ENCODE measurements around the gene PIEZO1. TPM values are rescaled to one million over a fixed set of nuclear protein-coding genes. Genes with fewer than 3 reads are reported as not detected.

Gene PIEZO1
- total RNA-seq, 1 donor from 2014 or later: 160 TPM

DNA sequence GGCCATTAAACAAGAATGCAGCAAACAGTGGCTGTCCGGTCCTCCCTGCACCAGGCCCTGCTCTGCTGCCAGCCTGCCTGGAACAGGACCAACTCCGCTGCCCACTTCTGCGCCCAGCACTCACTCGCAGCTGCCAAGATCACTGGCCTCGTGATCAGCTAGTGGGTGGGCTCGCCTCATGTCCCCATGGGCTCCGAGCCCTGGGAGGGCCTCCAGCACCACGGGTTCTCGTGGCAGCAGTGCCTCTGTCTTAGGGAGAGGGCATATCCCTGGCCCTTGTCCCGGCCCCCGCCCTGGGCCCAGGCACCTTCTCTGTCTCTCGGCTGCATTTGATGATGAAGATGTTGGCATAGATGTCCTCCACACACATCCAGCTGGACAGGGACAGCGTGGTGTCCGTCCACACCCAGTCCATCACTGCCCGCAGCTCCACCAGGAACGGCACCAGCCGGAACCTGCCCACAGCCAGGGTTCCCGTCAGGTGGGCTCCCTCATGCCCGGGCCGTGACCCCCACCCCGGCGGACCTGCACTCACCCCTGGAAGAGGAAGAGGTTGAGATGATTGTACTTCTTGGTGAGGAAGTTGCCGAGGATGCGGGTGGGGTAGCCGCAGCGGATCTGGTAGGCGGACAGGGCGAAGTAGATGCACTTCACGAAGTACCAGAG is 65.6 kb downstream of the PIEZO1 start:
- H3K27ac Mint-ChIP-seq: no peak overlapping the region
- no peaks in the 10 kb centered on the region for H3K4me1 Mint-ChIP-seq
- TF ChIP-seq, protein P1, sequence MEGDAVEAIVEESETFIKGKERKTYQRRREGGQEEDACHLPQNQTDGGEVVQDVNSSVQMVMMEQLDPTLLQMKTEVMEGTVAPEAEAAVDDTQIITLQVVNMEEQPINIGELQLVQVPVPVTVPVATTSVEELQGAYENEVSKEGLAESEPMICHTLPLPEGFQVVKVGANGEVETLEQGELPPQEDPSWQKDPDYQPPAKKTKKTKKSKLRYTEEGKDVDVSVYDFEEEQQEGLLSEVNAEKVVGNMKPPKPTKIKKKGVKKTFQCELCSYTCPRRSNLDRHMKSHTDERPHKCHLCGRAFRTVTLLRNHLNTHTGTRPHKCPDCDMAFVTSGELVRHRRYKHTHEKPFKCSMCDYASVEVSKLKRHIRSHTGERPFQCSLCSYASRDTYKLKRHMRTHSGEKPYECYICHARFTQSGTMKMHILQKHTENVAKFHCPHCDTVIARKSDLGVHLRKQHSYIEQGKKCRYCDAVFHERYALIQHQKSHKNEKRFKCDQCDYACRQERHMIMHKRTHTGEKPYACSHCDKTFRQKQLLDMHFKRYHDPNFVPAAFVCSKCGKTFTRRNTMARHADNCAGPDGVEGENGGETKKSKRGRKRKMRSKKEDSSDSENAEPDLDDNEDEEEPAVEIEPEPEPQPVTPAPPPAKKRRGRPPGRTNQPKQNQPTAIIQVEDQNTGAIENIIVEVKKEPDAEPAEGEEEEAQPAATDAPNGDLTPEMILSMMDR (IDR thresholded peaks at IDR 0.05; ENCODE audit: unreplicated experiment): no peak
- H3K4me3 Mint-ChIP-seq: no peak overlapping the region
- H3K36me3 Mint-ChIP-seq: peaks cover 21% of the 10 kb centered on the region
- DNase-seq (ENCODE audit: low spot score in 2 of 2, unreplicated experiment in 2 of 2): no peak
- no peaks in the 10 kb centered on the region for H3K9me3 Mint-ChIP-seq
- H3K27me3 Mint-ChIP-seq (ENCODE audit: low read depth): no peaks in the 10 kb centered on the region

DNA sequence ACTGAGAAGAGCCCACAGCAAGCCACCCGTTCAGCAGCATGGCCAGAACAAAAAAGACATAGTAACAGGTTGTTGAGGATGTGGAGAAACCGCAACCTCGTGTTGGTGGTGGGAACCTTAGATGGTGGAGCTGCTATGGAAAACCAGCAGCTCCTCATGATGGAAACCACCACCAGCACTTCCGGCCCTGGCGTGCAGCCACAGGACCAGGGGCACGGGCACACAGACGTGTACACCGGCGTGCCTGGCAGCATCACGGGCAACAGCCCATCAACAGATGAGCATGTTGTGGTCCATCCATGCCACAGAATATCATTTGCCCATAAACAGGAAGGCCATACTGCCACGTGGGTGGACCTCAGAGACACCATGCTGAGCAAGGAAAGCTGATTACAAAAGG is 66.8 kb downstream of the PIEZO1 start:
- Mint-ChIP-seq H3K27me3 (ENCODE audit: low read depth) (no peaks in the 10 kb centered on the region), H3K4me3 (no peak overlapping the region), H3K9me3 (no peaks in the 10 kb centered on the region), H3K27ac (no peak overlapping the region), H3K4me1 (no peaks in the 10 kb centered on the region), H3K36me3 (peaks cover 21% of the 10 kb centered on the region)
- no peak for DNase-seq (ENCODE audit: low spot score in 2 of 2, unreplicated experiment in 2 of 2)
- TF ChIP-seq, protein P1 (IDR thresholded peaks at IDR 0.05; ENCODE audit: unreplicated experiment): no peak

DNA sequence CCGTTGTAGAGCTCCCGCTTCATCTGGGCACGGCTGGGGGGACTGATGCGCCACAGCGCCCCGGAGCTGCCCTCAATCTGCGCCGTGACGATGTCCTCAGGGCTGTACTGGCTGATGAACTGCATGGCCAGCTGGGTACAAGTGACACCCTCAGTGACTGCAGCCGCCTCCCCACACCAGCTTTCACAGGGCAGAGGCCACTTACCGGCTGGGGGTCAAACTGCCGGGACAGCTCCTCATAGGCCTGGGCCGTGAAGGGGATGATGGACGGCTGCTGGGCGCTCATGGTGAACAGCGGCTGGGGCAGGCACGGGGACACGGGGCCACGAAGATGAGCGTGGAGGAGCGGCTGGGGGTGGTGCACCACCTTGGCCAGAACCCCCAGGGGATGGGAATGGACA is 68.4 kb downstream of the PIEZO1 start:
- H3K27ac Mint-ChIP-seq: no peak overlapping the region
- TF ChIP-seq, protein P1 (IDR thresholded peaks at IDR 0.05; ENCODE audit: unreplicated experiment): no peak
- H3K4me3 Mint-ChIP-seq: no peak overlapping the region
- H3K4me1 Mint-ChIP-seq: no peaks in the 10 kb centered on the region
- H3K9me3 Mint-ChIP-seq: no peaks in the 10 kb centered on the region
- H3K27me3 Mint-ChIP-seq (ENCODE audit: low read depth): no peaks in the 10 kb centered on the region
- peaks cover 21% of the 10 kb centered on the region for H3K36me3 Mint-ChIP-seq
- DNase-seq (ENCODE audit: low spot score in 2 of 2, unreplicated experiment in 2 of 2): no peak

DNA sequence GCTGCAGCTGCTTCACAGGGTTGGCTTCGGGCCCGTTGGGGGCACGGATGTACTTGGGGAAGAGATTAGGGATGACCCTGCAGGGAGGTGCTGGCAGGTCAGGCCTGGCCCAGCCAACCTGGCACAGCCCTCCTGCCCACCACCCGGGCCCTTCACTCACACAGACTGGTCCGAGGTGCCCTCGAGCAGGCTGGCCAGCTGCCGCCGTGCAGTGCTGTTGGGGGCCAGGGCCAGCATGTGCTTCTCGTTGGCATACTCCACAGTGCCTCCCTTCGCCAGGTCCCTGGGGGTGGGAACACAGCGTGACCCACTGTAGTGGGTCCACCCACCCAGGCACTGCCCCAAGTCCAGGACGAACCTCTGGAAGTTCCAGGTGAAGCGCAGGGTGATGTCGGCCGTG is 68.8 kb downstream of the PIEZO1 start:
- H3K27ac Mint-ChIP-seq: no peak overlapping the region
- H3K9me3 Mint-ChIP-seq: no peaks in the 10 kb centered on the region
- DNase-seq (ENCODE audit: low spot score in 2 of 2, unreplicated experiment in 2 of 2): no peak
- no peak overlapping the region for H3K4me3 Mint-ChIP-seq
- H3K27me3 Mint-ChIP-seq (ENCODE audit: low read depth): no peaks in the 10 kb centered on the region
- H3K4me1 Mint-ChIP-seq: no peaks in the 10 kb centered on the region
- H3K36me3 Mint-ChIP-seq: peaks cover 21% of the 10 kb centered on the region
- TF ChIP-seq, protein P1 (IDR thresholded peaks at IDR 0.05; ENCODE audit: unreplicated experiment): no peak

DNA sequence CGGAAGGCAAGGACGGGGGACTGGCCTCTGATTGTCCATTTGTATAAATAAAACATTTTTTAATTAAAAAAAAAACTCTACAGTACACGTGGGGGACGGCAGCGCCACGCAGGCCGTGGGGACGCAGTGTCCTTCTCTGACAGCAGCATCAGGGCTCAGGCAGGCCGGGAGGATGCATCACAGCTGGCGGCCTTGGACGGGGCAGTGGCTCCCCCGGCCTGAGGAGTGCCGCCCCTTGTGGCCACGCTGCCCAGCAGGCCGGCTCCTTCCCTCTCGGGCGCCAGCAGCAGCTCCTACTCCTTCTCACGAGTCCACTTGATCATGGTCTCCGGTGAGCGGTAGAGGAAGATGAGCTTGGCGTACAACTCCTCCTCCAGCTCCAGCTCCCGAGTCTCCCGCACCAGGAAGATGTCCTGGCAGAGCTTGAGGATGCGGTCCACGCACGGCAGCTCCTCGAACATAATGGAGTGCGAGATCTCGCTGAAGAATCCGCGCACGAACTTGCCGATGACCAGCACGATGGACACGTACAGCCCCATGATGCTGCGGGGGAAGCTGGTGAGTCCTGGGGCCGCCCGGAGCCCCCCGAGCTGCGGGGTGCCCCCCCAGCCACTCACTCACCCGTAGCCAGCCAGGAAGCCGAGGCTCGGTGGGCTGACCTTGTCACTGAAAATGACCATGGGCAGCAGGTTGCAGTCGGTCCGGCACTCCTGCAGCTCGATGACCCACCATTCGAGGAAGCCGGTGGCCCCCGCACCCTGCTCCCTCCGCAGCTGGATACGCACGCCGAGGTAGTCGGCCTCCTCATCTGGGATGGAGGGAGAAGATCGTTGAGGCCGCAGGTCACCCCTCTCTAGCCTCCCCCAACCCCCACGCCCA is 69.5 kb downstream of the PIEZO1 start:
- TF ChIP-seq, protein P1 (IDR thresholded peaks at IDR 0.05; ENCODE audit: unreplicated experiment): no peak
- no peak for DNase-seq (ENCODE audit: low spot score in 2 of 2, unreplicated experiment in 2 of 2)
- Mint-ChIP-seq H3K27me3 (ENCODE audit: low read depth) (no peaks in the 10 kb centered on the region), H3K9me3 (no peaks in the 10 kb centered on the region), H3K4me1 (no peaks in the 10 kb centered on the region), H3K27ac (no peak overlapping the region), H3K4me3 (no peak overlapping the region), H3K36me3 (peaks cover 19% of the 10 kb centered on the region)
